ENCODE measurements around the gene EVI2B. TPM values are rescaled to one million over a fixed set of nuclear protein-coding genes. Genes with fewer than 3 reads are reported as not detected.

EVI2B gene
- total RNA-seq, 1 experiment from 2014 or later: 0.20 TPM

- H2AFZ ChIP-seq (ENCODE audit: low read depth, low read length, poor library complexity, severe bottlenecking): no peak overlapping the region
- BruUV-seq (replicated peaks): no TSS peak
- no peaks in the 10 kb centered on the region for H3K9me3 ChIP-seq (ENCODE audit: control insufficient read depth in 1 of 2, insufficient read depth in 1 of 2, low read depth in 1 of 2, low read length in 2 of 2)
- no peaks in the 10 kb centered on the region for H3K9me2 ChIP-seq (ENCODE audit: insufficient read depth)
- no peaks in the 10 kb centered on the region for H3K27me3 ChIP-seq (ENCODE audit: insufficient read depth, low read length)
- POLR2A ChIA-PET: no interaction called here
- H3K4me1 ChIP-seq (ENCODE audit: control insufficient read depth in 1 of 2, insufficient read depth in 2 of 2, low read length in 2 of 2): no peaks in the 10 kb centered on the region
- no peak for ATAC-seq
- H3K36me3 ChIP-seq (ENCODE audit: control insufficient read depth in 1 of 2, insufficient read depth in 2 of 2, low read length in 2 of 2): no peaks in the 10 kb centered on the region; a peak in 1 of 4 replicates
- H3K79me2 ChIP-seq (ENCODE audit: insufficient read depth, low read length): no peaks in the 10 kb centered on the region
- no peak for TF ChIP-seq SP1 (IDR thresholded peaks at IDR 0.05; ENCODE audit: low read depth)
- TF ChIP-seq EZH2phosphoT487 (IDR thresholded peaks at IDR 0.05; ENCODE audit: borderline replicate concordance): no peak
- TF ChIP-seq ZNF274 (IDR thresholded peaks at IDR 0.05; ENCODE audit: low read depth, low read length): no peak
- no peak for TF ChIP-seq JUND (IDR thresholded peaks at IDR 0.05)
- TF ChIP-seq, protein P1, sequence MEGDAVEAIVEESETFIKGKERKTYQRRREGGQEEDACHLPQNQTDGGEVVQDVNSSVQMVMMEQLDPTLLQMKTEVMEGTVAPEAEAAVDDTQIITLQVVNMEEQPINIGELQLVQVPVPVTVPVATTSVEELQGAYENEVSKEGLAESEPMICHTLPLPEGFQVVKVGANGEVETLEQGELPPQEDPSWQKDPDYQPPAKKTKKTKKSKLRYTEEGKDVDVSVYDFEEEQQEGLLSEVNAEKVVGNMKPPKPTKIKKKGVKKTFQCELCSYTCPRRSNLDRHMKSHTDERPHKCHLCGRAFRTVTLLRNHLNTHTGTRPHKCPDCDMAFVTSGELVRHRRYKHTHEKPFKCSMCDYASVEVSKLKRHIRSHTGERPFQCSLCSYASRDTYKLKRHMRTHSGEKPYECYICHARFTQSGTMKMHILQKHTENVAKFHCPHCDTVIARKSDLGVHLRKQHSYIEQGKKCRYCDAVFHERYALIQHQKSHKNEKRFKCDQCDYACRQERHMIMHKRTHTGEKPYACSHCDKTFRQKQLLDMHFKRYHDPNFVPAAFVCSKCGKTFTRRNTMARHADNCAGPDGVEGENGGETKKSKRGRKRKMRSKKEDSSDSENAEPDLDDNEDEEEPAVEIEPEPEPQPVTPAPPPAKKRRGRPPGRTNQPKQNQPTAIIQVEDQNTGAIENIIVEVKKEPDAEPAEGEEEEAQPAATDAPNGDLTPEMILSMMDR (IDR thresholded peaks at IDR 0.05 in 2 of 3, conservative IDR thresholded peaks at IDR 0.05 in 1 of 3; ENCODE audit: borderline replicate concordance in 1 of 3, insufficient read depth in 1 of 3, low read depth in 2 of 3, low read length in 2 of 3): no peak
- no peak for TF ChIP-seq EZH2 (IDR thresholded peaks at IDR 0.05)
- no peak for TF ChIP-seq CBX3 (IDR thresholded peaks at IDR 0.05; ENCODE audit: low read depth)
- no peak for TF ChIP-seq CEBPB (IDR thresholded peaks at IDR 0.05; ENCODE audit: low read depth)
- no peak for TF ChIP-seq SRF (IDR thresholded peaks at IDR 0.05; ENCODE audit: low read depth)
- TF ChIP-seq EGR1 (IDR thresholded peaks at IDR 0.05; ENCODE audit: low read depth): no peak
- no peak for TF ChIP-seq ELF1 (IDR thresholded peaks at IDR 0.05; ENCODE audit: borderline replicate concordance, low read depth)
- TF ChIP-seq POLR2A (IDR thresholded peaks at IDR 0.05; ENCODE audit: borderline replicate concordance, extremely low read depth, insufficient read depth, insufficient read length): no peak
- TF ChIP-seq, protein P2, sequence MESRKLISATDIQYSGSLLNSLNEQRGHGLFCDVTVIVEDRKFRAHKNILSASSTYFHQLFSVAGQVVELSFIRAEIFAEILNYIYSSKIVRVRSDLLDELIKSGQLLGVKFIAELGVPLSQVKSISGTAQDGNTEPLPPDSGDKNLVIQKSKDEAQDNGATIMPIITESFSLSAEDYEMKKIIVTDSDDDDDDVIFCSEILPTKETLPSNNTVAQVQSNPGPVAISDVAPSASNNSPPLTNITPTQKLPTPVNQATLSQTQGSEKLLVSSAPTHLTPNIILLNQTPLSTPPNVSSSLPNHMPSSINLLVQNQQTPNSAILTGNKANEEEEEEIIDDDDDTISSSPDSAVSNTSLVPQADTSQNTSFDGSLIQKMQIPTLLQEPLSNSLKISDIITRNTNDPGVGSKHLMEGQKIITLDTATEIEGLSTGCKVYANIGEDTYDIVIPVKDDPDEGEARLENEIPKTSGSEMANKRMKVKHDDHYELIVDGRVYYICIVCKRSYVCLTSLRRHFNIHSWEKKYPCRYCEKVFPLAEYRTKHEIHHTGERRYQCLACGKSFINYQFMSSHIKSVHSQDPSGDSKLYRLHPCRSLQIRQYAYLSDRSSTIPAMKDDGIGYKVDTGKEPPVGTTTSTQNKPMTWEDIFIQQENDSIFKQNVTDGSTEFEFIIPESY (IDR thresholded peaks at IDR 0.05; ENCODE audit: extremely low read depth, insufficient replicate concordance, low read length): no peak
- no peak for TF ChIP-seq POLR2AphosphoS5 (IDR thresholded peaks at IDR 0.05; ENCODE audit: low read depth, low read length)
- TF ChIP-seq SIN3A (IDR thresholded peaks at IDR 0.05; ENCODE audit: low read depth): no peak
- TF ChIP-seq RAD21 (IDR thresholded peaks at IDR 0.05; ENCODE audit: low read depth): no peak
- no peak for TF ChIP-seq TCF7L2 (IDR thresholded peaks at IDR 0.05; ENCODE audit: borderline replicate concordance, extremely low read depth, insufficient read depth, insufficient read length)
- no peak for TF ChIP-seq ATF3 (IDR thresholded peaks at IDR 0.05)
- no peak overlapping the region for H3K4me2 ChIP-seq (ENCODE audit: low read length)
- DNase-seq (ENCODE audit: low read depth, low spot score): no peak
- CTCF ChIA-PET: no interaction called here
- no peak overlapping the region for H3K9ac ChIP-seq (ENCODE audit: low read length)
- no peak overlapping the region for H3K27ac ChIP-seq (ENCODE audit: low read depth, low read length)
- H4K20me1 ChIP-seq (ENCODE audit: insufficient read depth): no peaks in the 10 kb centered on the region
- RAD21 ChIA-PET (ENCODE audit: low non-redundant PET in 1 of 2, low total read pairs in 2 of 2, uncharacterized antibody in 2 of 2, unreplicated experiment in 2 of 2): no interaction called here
- intact Hi-C loops (cut with micrococcal nuclease): no loop called here
- no peak overlapping the region for H3K4me3 ChIP-seq (replicated peaks in 1 of 2; ENCODE audit: low read depth in 1 of 2, low read length in 2 of 2)
Observed at GRCh38 chr17:31281061-31281460, 32.8 kb downstream of the EVI2B start.
